Loucy (cell line): Measurements from ENCODE around the gene B9D1.

Source experiments
- H2AFZ ChIP-seq: fragments of 200-600 bp; sonication (generic); 2 replicates; pipeline ENCODE4 v1.6.0; 2016; ENCODE audit warnings: antibody characterized with exemption, mild to moderate bottlenecking, low read length, moderate library complexity
- H3F3A ChIP-seq: fragments of 200-600 bp; 2 replicates; pipeline ENCODE4 v1.6.0; 2016; ENCODE audit warnings: antibody characterized with exemption, low read depth, mild to moderate bottlenecking
- H3K27me3 ChIP-seq: fragments of 200-600 bp; sonication (generic); 2 replicates; pipeline ENCODE4 v1.6.1; 2014; ENCODE audit warnings: low read length, mild to moderate bottlenecking; ENCODE audit not compliant: insufficient read depth, poor library complexity, severe bottlenecking
- H3K36me3 ChIP-seq: fragments of 200-600 bp; sonication (generic); 2 replicates; pipeline ENCODE4 v1.6.1; 2016; ENCODE audit warnings: low read length; ENCODE audit not compliant: insufficient read depth
- H3K4me1 ChIP-seq: fragments of 200-600 bp; sonication (generic); 2 replicates; pipeline ENCODE4 v1.5.1; 2014; ENCODE audit warnings: low read length, mild to moderate bottlenecking; ENCODE audit not compliant: insufficient read depth, poor library complexity, severe bottlenecking
- H3K4me2 ChIP-seq: fragments of 200-600 bp; sonication (generic); 2 replicates; pipeline ENCODE4 v1.6.0; 2014; ENCODE audit warnings: antibody characterized with exemption, low read length, low read depth, mild to moderate bottlenecking; ENCODE audit not compliant: poor library complexity, severe bottlenecking
- H3K4me3 ChIP-seq: fragments of 200-600 bp; sonication (generic); 2 replicates; pipeline ENCODE4 v1.5.1; 2014; ENCODE audit warnings: low read length, mild to moderate bottlenecking, mixed read lengths; ENCODE audit not compliant: poor library complexity, severe bottlenecking
- H3K79me2 ChIP-seq: fragments of 200-600 bp; sonication (generic); 2 replicates; pipeline ENCODE4 v1.6.1; 2014; ENCODE audit warnings: low read length; ENCODE audit not compliant: insufficient read depth
- H3K9ac ChIP-seq: fragments of 200-600 bp; sonication (generic); 2 replicates; pipeline ENCODE4 v1.6.0; 2014; ENCODE audit warnings: mild to moderate bottlenecking, low read depth, low read length, moderate library complexity; ENCODE audit not compliant: poor library complexity, severe bottlenecking
- H3K9me2 ChIP-seq: fragments of 200-600 bp; sonication (generic); replicated peaks from 2 replicates; pipeline ENCODE4 v1.6.1; 2016; ENCODE audit warnings: low read depth, low read length, mixed read lengths
- H3K9me3 ChIP-seq: fragments of 200-600 bp; sonication (generic); 2 replicates; pipeline ENCODE4 v1.6.1; 2014; ENCODE audit warnings: mild to moderate bottlenecking, antibody characterized with exemption, low read length, low read depth; ENCODE audit not compliant: insufficient read depth
- H4K20me1 ChIP-seq: fragments of 200-600 bp; sonication (generic); 2 replicates; pipeline ENCODE4 v1.6.0; 2014; ENCODE audit warnings: antibody characterized with exemption, low read length, mild to moderate bottlenecking; ENCODE audit not compliant: insufficient read depth, poor library complexity, severe bottlenecking
- CTCF ChIP-seq: fragments of 200-600 bp; sonication (generic); conservative IDR thresholded peaks from 2 replicates; pipeline ENCODE4 v1.5.1; 2014; ENCODE audit warnings: mild to moderate bottlenecking, antibody characterized with exemption, low read length
- EZH2phosphoT487 ChIP-seq: fragments of 200-600 bp; IDR thresholded peaks from 2 replicates; pipeline ENCODE4 v1.6.1; 2018; ENCODE audit warnings: antibody characterized with exemption, mild to moderate bottlenecking, moderate library complexity, borderline replicate concordance

B9D1 gene

GRCh38 chr17:19390951-19391350 lies 28.4 kb upstream of the B9D1 start:
- H3K27me3 ChIP-seq, result no peaks in the 10 kb centered on the region
- H3K4me3 ChIP-seq, result no peak overlapping the region
- H2AFZ ChIP-seq, result no peak overlapping the region
- H3K79me2 ChIP-seq, result no peaks in the 10 kb centered on the region
- H3K36me3 ChIP-seq, result no peaks in the 10 kb centered on the region
- TF ChIP-seq EZH2phosphoT487 (no peak), CTCF (no peak)
- no peak overlapping the region for H3K9ac ChIP-seq
- H3K4me2 ChIP-seq, result no peak overlapping the region
- no peaks in the 10 kb centered on the region for H3K9me3 ChIP-seq
- H3K4me1 ChIP-seq, result peaks cover 5% of the 10 kb centered on the region
- no peaks in the 10 kb centered on the region for H4K20me1 ChIP-seq
- H3F3A ChIP-seq, result no peaks in the 10 kb centered on the region
- no peaks in the 10 kb centered on the region for H3K9me2 ChIP-seq

- TF ChIP-seq CTCF, result no peak
- no peak for TF ChIP-seq EZH2phosphoT487
- Histone ChIP-seq H3K9me2 (no peaks in the 10 kb centered on the region), H3K4me2 (no peak overlapping the region), H3K27me3 (no peaks in the 10 kb centered on the region), H3K36me3 (no peaks in the 10 kb centered on the region), H3F3A (no peaks in the 10 kb centered on the region), H3K4me3 (no peak overlapping the region), H3K9ac (no peak overlapping the region), H2AFZ (no peak overlapping the region), H3K79me2 (no peaks in the 10 kb centered on the region), H3K4me1 (peaks cover 5% of the 10 kb centered on the region), H3K9me3 (no peaks in the 10 kb centered on the region), H4K20me1 (no peaks in the 10 kb centered on the region)
Observed at GRCh38 chr17:19388791-19389785, 26.6 kb upstream of the B9D1 start.

- H2AFZ ChIP-seq, result no peak overlapping the region
- H3K9me3 ChIP-seq, result no peaks in the 10 kb centered on the region
- H3F3A ChIP-seq, result no peaks in the 10 kb centered on the region
- TF ChIP-seq CTCF (no peak), EZH2phosphoT487 (no peak)
- H4K20me1 ChIP-seq, result no peaks in the 10 kb centered on the region
- no peaks in the 10 kb centered on the region; the same call in 1 of the 2 replicates for H3K36me3 ChIP-seq
- peaks cover 5% of the 10 kb centered on the region for H3K4me1 ChIP-seq
- no peak overlapping the region for H3K4me2 ChIP-seq
- H3K9me2 ChIP-seq, result no peaks in the 10 kb centered on the region
- H3K79me2 ChIP-seq, result no peaks in the 10 kb centered on the region
- no peaks in the 10 kb centered on the region for H3K27me3 ChIP-seq
- H3K4me3 ChIP-seq, result no peak overlapping the region
- H3K9ac ChIP-seq, result no peak overlapping the region
Observed at GRCh38 chr17:19387921-19388521, 25.5 kb upstream of the B9D1 start.
